CD4-positive, alpha-beta T cell (primary cell): ENCODE data around the gene COL4A2. TPM values are rescaled to one million over a fixed set of nuclear protein-coding genes. Genes with fewer than 3 reads are reported as not detected.

Experiments used
- ATAC-seq: fragments of 200-7000 bp; cut with Tn5 transposase; one replicate; pipeline ENCODE4 v1.10.0; 2022; ENCODE audit warnings: mild to moderate bottlenecking; ENCODE audit not compliant: poor library complexity
- CTCF ChIA-PET: fragments of 350-600 bp; sonication (Branson Sonifier 250); formaldehyde crosslinking; loops from one replicate; lab custom pipeline; 2021; ENCODE audit warnings: antibody characterized with exemption, inconsistent platforms; lab: Charles Lee
- POLR2A ChIA-PET: fragments of 350-600 bp; sonication (Branson Sonifier 250); formaldehyde crosslinking; loops from one replicate; lab custom pipeline; 2021; ENCODE audit warnings: antibody characterized with exemption, inconsistent platforms; lab: Charles Lee
- DNase-seq, 14 experiments: peaks; one replicate each; pipeline ENCODE4 v3.0.0-alpha.2; 2013 to 2020; ENCODE audit warnings: mixed read lengths in 2 of 14
- H3K27ac ChIP-seq, 2 donors: one replicate each; pipeline versions ENCODE4 v1.5.1 to v1.7.0; 2013; ENCODE audit warnings: low read length in 2 of 2, low read depth in 1 of 2, mild to moderate bottlenecking in 1 of 2
- H3K27me3 ChIP-seq, 2 experiments: 1 replicate in 1 of 2; 2 replicates in 1 of 2; pipeline versions ENCODE4 v1.6.1 to v1.7.0; 2013; ENCODE audit warnings: low read length in 2 of 2, control low read depth in 1 of 2, mild to moderate bottlenecking in 1 of 2, moderate library complexity in 1 of 2; ENCODE audit not compliant: insufficient read depth in 2 of 2, control insufficient read depth in 1 of 2
- H3K36me3 ChIP-seq: one replicate; pipeline ENCODE4 v1.6.1; 2013; ENCODE audit warnings: low read length, control low read depth; ENCODE audit not compliant: insufficient read depth
- H3K4me1 ChIP-seq: one replicate; pipeline ENCODE4 v1.6.1; 2013; ENCODE audit warnings: low read length, control low read depth; ENCODE audit not compliant: insufficient read depth
- H3K4me3 ChIP-seq: one replicate; pipeline ENCODE4 v1.5.1; 2013; ENCODE audit warnings: mild to moderate bottlenecking, low read length, moderate library complexity
- H3K9me3 ChIP-seq, 2 experiments: 1 replicate in 1 of 2; 2 replicates in 1 of 2; pipeline versions ENCODE4 v1.6.1 to v1.7.0; 2013; ENCODE audit warnings: low read length in 2 of 2, mild to moderate bottlenecking in 2 of 2, control low read depth in 1 of 2, moderate library complexity in 1 of 2; ENCODE audit not compliant: control insufficient read depth in 1 of 2, insufficient read depth in 1 of 2
- H3K27ac Mint-ChIP-seq: one replicate; pipeline ENCODE4 v1.8.0; 2020; ENCODE audit warnings: mixed read lengths
- H3K27me3 Mint-ChIP-seq: one replicate; pipeline ENCODE4 v1.8.0; 2021; ENCODE audit warnings: mixed read lengths
- H3K36me3 Mint-ChIP-seq: one replicate; pipeline ENCODE4 v1.8.0; 2021; ENCODE audit warnings: low read depth, mixed read lengths
- H3K4me1 Mint-ChIP-seq: one replicate; pipeline ENCODE4 v1.8.0; 2021; ENCODE audit warnings: low read depth, mixed read lengths
- H3K4me3 Mint-ChIP-seq: one replicate; pipeline ENCODE4 v1.8.0; 2020; ENCODE audit warnings: mild to moderate bottlenecking, mixed read lengths
- H3K9me3 Mint-ChIP-seq: one replicate; pipeline ENCODE4 v1.8.0; 2020; ENCODE audit warnings: mixed read lengths
- intact Hi-C, 2 experiments: fragments of 100-400 bp; cut with DNase I in 1 of 2; cut with micrococcal nuclease in 1 of 2; formaldehyde crosslinking; loops; one replicate each; pipeline versions ENCODE4 v1.15.1 to v1.9.0; 2023 to 2025; cut with DNase I, micrococcal nuclease
- total RNA-seq, 174 experiments: library from RNA in 2 of 174; stranded (reverse) in 2 of 174; gene quantifications; one replicate each; pipeline ENCODE4 v1.2.3 and lab custom pipeline; 2021 to 2026
- TF ChIP-seq, protein P1 (sequence below): fragments of 200-600 bp; IDR thresholded peaks from one replicate; pipeline ENCODE4 v1.8.0; 2022; ENCODE audit warnings: antibody characterized with exemption, mild to moderate bottlenecking

Gene COL4A2
- total RNA-seq, 2 experiments from 2014 or later = not detected

- DNase-seq (no peak), ATAC-seq (no peak)
- Histone ChIP-seq H3K27ac (no peak overlapping the region), H3K4me1 (no peaks in the 10 kb centered on the region), H3K27me3 (peaks cover 4 to 7% of the 10 kb centered on the region in 2 experiments), H3K36me3 (no peaks in the 10 kb centered on the region), H3K4me3 (no peak overlapping the region), H3K9me3 (peaks cover 0 to 5% of the 10 kb centered on the region in 2 experiments)
- ChIA-PET POLR2A (no interaction called here), CTCF (no interaction called here)
- TF ChIP-seq, protein P1, sequence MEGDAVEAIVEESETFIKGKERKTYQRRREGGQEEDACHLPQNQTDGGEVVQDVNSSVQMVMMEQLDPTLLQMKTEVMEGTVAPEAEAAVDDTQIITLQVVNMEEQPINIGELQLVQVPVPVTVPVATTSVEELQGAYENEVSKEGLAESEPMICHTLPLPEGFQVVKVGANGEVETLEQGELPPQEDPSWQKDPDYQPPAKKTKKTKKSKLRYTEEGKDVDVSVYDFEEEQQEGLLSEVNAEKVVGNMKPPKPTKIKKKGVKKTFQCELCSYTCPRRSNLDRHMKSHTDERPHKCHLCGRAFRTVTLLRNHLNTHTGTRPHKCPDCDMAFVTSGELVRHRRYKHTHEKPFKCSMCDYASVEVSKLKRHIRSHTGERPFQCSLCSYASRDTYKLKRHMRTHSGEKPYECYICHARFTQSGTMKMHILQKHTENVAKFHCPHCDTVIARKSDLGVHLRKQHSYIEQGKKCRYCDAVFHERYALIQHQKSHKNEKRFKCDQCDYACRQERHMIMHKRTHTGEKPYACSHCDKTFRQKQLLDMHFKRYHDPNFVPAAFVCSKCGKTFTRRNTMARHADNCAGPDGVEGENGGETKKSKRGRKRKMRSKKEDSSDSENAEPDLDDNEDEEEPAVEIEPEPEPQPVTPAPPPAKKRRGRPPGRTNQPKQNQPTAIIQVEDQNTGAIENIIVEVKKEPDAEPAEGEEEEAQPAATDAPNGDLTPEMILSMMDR = no peak
- Mint-ChIP-seq H3K36me3 (no peaks in the 10 kb centered on the region), H3K4me3 (no peak overlapping the region), H3K27ac (no peak overlapping the region), H3K27me3 (peaks cover 80% of the 10 kb centered on the region), H3K4me1 (no peaks in the 10 kb centered on the region), H3K9me3 (no peaks in the 10 kb centered on the region)
- intact Hi-C loops = no loop called here
These were observed 136.0 kb downstream of the COL4A2 start for GRCh38 chr13:110442930-110443621.

GRCh38 chr13:110443622-110444225 is 136.6 kb downstream of the COL4A2 start:
- no peaks in the 10 kb centered on the region for H3K4me1 Mint-ChIP-seq
- Histone ChIP-seq H3K27ac (no peak overlapping the region), H3K4me1 (no peaks in the 10 kb centered on the region), H3K9me3 (no peaks in the 10 kb centered on the region), H3K27me3 (peaks cover 4 to 13% of the 10 kb centered on the region in 2 experiments), H3K4me3 (no peak overlapping the region), H3K36me3 (no peaks in the 10 kb centered on the region)
- H3K27me3 Mint-ChIP-seq = peaks cover 84% of the 10 kb centered on the region
- intact Hi-C loops = no loop called here
- DNase-seq (no peak), ATAC-seq (no peak)
- CTCF ChIA-PET = no interaction called here
- H3K27ac Mint-ChIP-seq = no peak overlapping the region
- TF ChIP-seq, protein P1 = no peak
- POLR2A ChIA-PET = no interaction called here
- no peak overlapping the region for H3K4me3 Mint-ChIP-seq
- H3K9me3 Mint-ChIP-seq = no peaks in the 10 kb centered on the region
- H3K36me3 Mint-ChIP-seq = no peaks in the 10 kb centered on the region

DNA sequence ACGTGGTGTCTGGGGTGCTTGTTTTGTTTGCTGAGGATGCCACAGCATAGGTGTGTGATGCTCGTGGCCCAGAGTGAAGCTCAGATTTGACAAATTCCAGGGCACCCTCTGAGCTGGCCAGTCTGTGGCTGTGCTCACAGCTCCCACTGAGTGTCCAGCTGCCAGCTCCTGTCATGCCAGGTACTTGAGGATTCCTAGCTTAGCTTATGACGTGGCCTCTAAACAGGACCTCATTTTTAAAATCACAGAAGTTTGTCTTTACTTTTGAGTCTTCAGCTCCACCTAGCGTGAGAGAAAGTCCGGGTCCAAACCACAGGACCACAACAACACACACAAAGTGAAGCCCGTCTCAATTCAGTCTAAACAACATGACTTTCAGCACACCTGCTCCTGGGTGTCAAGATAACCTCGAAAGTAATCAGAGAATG is 137.2 kb downstream of the COL4A2 start:
- Mint-ChIP-seq H3K4me1 (no peaks in the 10 kb centered on the region), H3K27ac (no peak overlapping the region), H3K4me3 (no peak overlapping the region), H3K9me3 (no peaks in the 10 kb centered on the region), H3K36me3 (no peaks in the 10 kb centered on the region), H3K27me3 (peaks cover 85% of the 10 kb centered on the region)
- ATAC-seq = no peak
- Histone ChIP-seq H3K9me3 (no peaks in the 10 kb centered on the region), H3K4me1 (no peaks in the 10 kb centered on the region), H3K27me3 (peaks cover 4 to 13% of the 10 kb centered on the region in 2 experiments), H3K27ac (no peak overlapping the region), H3K4me3 (no peak overlapping the region), H3K36me3 (no peaks in the 10 kb centered on the region)
- TF ChIP-seq, protein P1 = no peak
- intact Hi-C loops = no loop called here
- CTCF ChIA-PET = no interaction called here
- POLR2A ChIA-PET = no interaction called here
- DNase-seq = no peak
